ENCODE data around the gene CYP26A1. TPM values are rescaled to one million over a fixed set of nuclear protein-coding genes. Genes with fewer than 3 reads are reported as not detected.

The CYP26A1 gene
- total and polyA plus RNA-seq, 4 donors: 0.08 to 1.4 (median 0.29) TPM; not detected in 1

DNA sequence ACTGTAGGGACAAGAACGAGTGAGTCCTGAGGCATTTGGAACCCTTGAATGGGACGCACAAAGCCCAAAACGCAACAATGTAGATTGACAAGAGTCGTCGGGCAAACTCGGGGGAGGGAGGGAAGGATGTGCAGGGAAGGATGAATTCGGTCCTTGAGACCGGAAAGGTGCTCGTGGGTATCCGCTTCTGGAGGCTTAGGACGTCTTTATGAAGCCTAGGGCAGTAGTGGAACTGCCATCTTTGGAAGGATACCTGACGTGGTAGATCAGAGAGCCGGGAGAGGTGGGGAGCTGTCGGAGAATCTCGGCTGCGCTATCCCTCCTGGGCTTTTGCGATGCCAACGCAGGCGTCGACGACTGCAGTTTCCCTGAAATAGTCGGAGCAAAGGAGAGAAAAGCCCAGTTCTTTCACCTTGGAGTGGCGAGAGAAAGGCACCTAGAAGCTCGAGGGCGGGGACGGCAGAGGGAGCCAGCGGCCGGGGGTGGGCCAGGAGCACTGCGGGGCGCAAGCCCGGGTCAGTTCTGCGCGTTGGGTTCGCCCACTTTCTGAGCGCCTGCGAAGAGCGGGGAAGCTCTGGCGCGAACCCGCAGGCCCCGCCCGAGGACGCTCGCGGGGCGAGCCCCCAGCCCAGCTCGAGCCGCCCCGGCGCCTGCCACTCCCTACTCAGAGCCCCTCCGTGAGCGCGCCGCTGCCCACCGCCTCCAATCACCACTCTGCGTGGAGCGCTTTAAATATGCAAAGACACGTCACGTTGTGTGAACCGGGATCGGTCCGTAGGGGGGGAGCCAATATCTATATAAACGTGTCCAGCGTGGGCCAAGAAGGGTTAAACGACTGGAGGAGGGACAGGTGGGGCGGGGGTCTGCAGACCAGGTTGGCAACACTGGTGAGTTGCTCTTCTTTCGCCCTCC, 13.5 kb upstream of the CYP26A1 start, which contains the start of gene CYP26C1:
Gene CYP26C1 (plus strand): TSS at position 824 of the 912 bp plus-strand sequence. CDS start 466 bp downstream, outside the sequence.
- TF ChIP-seq FOXA2 (IDR thresholded peaks at IDR 0.05): no peak
- TF ChIP-seq YY1 (IDR thresholded peaks at IDR 0.05): no peak
- TF ChIP-seq HNF4A (conservative IDR thresholded peaks at IDR 0.05): no peak
- TF ChIP-seq, protein P1, sequence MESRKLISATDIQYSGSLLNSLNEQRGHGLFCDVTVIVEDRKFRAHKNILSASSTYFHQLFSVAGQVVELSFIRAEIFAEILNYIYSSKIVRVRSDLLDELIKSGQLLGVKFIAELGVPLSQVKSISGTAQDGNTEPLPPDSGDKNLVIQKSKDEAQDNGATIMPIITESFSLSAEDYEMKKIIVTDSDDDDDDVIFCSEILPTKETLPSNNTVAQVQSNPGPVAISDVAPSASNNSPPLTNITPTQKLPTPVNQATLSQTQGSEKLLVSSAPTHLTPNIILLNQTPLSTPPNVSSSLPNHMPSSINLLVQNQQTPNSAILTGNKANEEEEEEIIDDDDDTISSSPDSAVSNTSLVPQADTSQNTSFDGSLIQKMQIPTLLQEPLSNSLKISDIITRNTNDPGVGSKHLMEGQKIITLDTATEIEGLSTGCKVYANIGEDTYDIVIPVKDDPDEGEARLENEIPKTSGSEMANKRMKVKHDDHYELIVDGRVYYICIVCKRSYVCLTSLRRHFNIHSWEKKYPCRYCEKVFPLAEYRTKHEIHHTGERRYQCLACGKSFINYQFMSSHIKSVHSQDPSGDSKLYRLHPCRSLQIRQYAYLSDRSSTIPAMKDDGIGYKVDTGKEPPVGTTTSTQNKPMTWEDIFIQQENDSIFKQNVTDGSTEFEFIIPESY (IDR thresholded peaks at IDR 0.05): no peak
- no peak for TF ChIP-seq EGR1 (IDR thresholded peaks at IDR 0.05; ENCODE audit: low read depth in 2 of 2)
- no peak for TF ChIP-seq TAF1 (conservative IDR thresholded peaks at IDR 0.05)
- TF ChIP-seq, protein P2, sequence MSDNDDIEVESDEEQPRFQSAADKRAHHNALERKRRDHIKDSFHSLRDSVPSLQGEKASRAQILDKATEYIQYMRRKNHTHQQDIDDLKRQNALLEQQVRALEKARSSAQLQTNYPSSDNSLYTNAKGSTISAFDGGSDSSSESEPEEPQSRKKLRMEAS (IDR thresholded peaks at IDR 0.05): no peak
- no peak for TF ChIP-seq RAD21 (IDR thresholded peaks at IDR 0.05)
- no peak for TF ChIP-seq JUND (IDR thresholded peaks at IDR 0.05)
- TF ChIP-seq RXRA (IDR thresholded peaks at IDR 0.05): no peak
- TF ChIP-seq, protein P3, sequence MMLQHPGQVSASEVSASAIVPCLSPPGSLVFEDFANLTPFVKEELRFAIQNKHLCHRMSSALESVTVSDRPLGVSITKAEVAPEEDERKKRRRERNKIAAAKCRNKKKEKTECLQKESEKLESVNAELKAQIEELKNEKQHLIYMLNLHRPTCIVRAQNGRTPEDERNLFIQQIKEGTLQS (IDR thresholded peaks at IDR 0.05): no peak
- no peak for TF ChIP-seq HNF4G (IDR thresholded peaks at IDR 0.05)
- no peak for TF ChIP-seq FOXA1 (IDR thresholded peaks at IDR 0.05)
- no peak for TF ChIP-seq SP1 (IDR thresholded peaks at IDR 0.05)
- TF ChIP-seq NR2F2 (IDR thresholded peaks at IDR 0.05): no peak
- TF ChIP-seq, protein P4, sequence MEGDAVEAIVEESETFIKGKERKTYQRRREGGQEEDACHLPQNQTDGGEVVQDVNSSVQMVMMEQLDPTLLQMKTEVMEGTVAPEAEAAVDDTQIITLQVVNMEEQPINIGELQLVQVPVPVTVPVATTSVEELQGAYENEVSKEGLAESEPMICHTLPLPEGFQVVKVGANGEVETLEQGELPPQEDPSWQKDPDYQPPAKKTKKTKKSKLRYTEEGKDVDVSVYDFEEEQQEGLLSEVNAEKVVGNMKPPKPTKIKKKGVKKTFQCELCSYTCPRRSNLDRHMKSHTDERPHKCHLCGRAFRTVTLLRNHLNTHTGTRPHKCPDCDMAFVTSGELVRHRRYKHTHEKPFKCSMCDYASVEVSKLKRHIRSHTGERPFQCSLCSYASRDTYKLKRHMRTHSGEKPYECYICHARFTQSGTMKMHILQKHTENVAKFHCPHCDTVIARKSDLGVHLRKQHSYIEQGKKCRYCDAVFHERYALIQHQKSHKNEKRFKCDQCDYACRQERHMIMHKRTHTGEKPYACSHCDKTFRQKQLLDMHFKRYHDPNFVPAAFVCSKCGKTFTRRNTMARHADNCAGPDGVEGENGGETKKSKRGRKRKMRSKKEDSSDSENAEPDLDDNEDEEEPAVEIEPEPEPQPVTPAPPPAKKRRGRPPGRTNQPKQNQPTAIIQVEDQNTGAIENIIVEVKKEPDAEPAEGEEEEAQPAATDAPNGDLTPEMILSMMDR (IDR thresholded peaks at IDR 0.05; ENCODE audit: low read depth, low read length, missing input control): no peak
- Histone ChIP-seq H3K36me3 (ENCODE audit: control insufficient read depth in 4 of 4, insufficient read depth in 3 of 4, low read depth in 1 of 4, low read length in 3 of 4) (peaks cover 0 to 4% (median 1%) of the 10 kb centered on the region in 4 donors), H3K4me1 (ENCODE audit: control insufficient read depth in 4 of 4, insufficient read depth in 4 of 4, low read length in 3 of 4) (peaks cover 7 to 32% (median 17%) of the 10 kb centered on the region in 4 donors), H3K27ac (ENCODE audit: low read depth in 1 of 2, low read length in 2 of 2) (no peak within 1 kb of the TSS), H3K27me3 (ENCODE audit: control insufficient read depth in 4 of 4, insufficient read depth in 4 of 4, low read length in 3 of 4) (peaks cover 0 to 5% (median 4%) of the 10 kb centered on the region in 4 donors), H3K4me3 (ENCODE audit: low read depth in 1 of 3, low read length in 3 of 3) (no peak within 1 kb of the TSS), H3K9me3 (ENCODE audit: control insufficient read depth in 4 of 4, low read length in 3 of 4) (no peaks in the 10 kb centered on the region), H3K9ac (ENCODE audit: low read depth in 1 of 2, low read length in 2 of 2) (no peak within 1 kb of the TSS)
- DNase-seq (ENCODE audit: low spot score): no peak
- WGBS: 37% methylated on average over 67 of the region's 67 CpGs

DNA sequence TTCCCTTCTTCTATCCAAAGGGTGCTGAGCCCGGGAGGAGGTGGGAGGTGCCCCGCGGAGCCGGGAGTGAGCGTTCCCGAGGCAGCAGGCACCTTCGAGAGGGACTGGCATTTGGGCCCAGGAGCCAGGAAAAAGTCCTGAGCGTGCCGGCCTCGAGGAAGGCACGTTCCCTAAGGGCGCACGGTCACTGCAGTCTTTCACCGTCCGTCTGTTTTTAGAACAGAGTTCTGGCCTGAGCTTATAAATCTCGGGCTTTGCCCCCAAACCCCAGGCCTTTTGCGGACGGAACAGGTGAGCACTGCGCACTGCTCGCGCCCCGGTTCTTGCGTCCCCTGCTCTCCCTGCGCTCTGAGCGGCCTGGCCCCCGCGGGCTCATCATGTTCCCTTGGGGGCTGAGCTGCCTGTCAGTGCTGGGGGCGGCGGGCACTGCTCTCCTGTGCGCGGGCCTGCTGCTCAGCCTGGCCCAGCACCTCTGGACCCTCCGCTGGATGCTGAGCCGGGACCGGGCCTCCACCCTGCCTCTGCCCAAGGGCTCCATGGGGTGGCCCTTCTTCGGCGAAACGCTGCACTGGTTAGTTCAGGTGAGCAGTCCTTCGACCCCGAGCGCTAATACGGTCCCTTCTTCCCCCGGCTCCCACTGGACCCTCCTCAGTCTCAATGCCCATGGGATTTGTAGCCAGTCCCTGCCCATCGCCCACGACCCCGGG, 12.7 kb upstream of the CYP26A1 start:
- Histone ChIP-seq H3K36me3 (ENCODE audit: control insufficient read depth in 4 of 4, insufficient read depth in 3 of 4, low read depth in 1 of 4, low read length in 3 of 4) (peaks cover 0 to 4% (median 1%) of the 10 kb centered on the region in 4 donors), H3K4me3 (ENCODE audit: low read depth in 1 of 3, low read length in 3 of 3) (no peak overlapping the region), H3K27ac (ENCODE audit: low read depth in 1 of 2, low read length in 2 of 2) (no peak overlapping the region), H3K27me3 (ENCODE audit: control insufficient read depth in 4 of 4, insufficient read depth in 4 of 4, low read length in 3 of 4) (peaks cover 0 to 5% (median 4%) of the 10 kb centered on the region in 4 donors), H3K4me1 (ENCODE audit: control insufficient read depth in 4 of 4, insufficient read depth in 4 of 4, low read length in 3 of 4) (peaks cover 11 to 38% (median 23%) of the 10 kb centered on the region in 4 donors), H3K9ac (ENCODE audit: low read depth in 1 of 2, low read length in 2 of 2) (no peak overlapping the region), H3K9me3 (ENCODE audit: control insufficient read depth in 4 of 4, low read length in 3 of 4) (no peaks in the 10 kb centered on the region)
- 34% methylated on average over 45 of the region's 45 CpGs for WGBS
- no peak for DNase-seq (ENCODE audit: low spot score)
- TF ChIP-seq NR2F2 (IDR thresholded peaks at IDR 0.05) (no peak), YY1 (IDR thresholded peaks at IDR 0.05) (no peak), FOXA1 (IDR thresholded peaks at IDR 0.05) (no peak), EGR1 (IDR thresholded peaks at IDR 0.05; ENCODE audit: low read depth in 2 of 2) (no peak), GABPA (IDR thresholded peaks at IDR 0.05 in 1 of 2, conservative IDR thresholded peaks at IDR 0.05 in 1 of 2) (no peak), RXRA (IDR thresholded peaks at IDR 0.05) (no peak), HNF4A (conservative IDR thresholded peaks at IDR 0.05) (no peak)
- TF ChIP-seq, protein P2 (IDR thresholded peaks at IDR 0.05): no peak
- TF ChIP-seq, protein P4 (IDR thresholded peaks at IDR 0.05; ENCODE audit: low read depth, low read length, missing input control): no peak
- TF ChIP-seq, protein P1 (IDR thresholded peaks at IDR 0.05): no peak

Measured in liver (tissue), 9 donors.